Omental fat pad (tissue), 4 donors: ENCODE results near the gene NEDD8. TPM values are rescaled to one million over a fixed set of nuclear protein-coding genes. Genes with fewer than 3 reads are reported as not detected.
"Not testable (repeated sequence)": the region's sequence is repeated elsewhere in the genome, so short reads cannot be mapped to it uniquely, and the experiment has no call there.

ENCODE experiments used
- ATAC-seq: fragments of 150-250 bp; one replicate; pipeline ENCODE4 v1.9.1; 2016; ENCODE audit warnings: mild to moderate bottlenecking, moderate library complexity; ENCODE audit not compliant: low FRiP score
- DNase-seq: peaks from one replicate; pipeline ENCODE4 v3.0.0-alpha.2; 2019; ENCODE audit warnings: low spot score
- total RNA-seq, 4 donors: library from RNA; depleted of rRNA; stranded (reverse); fragments of >200 nt; gene quantifications; one replicate each; pipeline ENCODE4 v1.1.0, GENCODE V29; 2016
- TF ChIP-seq, protein P1 (sequence below), 3 donors: fragments of 450-650 bp; IDR thresholded peaks; one replicate each; pipeline ENCODE4 v1.5.1; 2016 to 2017; ENCODE audit warnings: antibody characterized with exemption in 3 of 3, mild to moderate bottlenecking in 3 of 3, moderate library complexity in 2 of 3

The NEDD8 gene
- total RNA-seq, 4 donors from 2014 or later = 98.4 to 184 (median 126) TPM

DNA sequence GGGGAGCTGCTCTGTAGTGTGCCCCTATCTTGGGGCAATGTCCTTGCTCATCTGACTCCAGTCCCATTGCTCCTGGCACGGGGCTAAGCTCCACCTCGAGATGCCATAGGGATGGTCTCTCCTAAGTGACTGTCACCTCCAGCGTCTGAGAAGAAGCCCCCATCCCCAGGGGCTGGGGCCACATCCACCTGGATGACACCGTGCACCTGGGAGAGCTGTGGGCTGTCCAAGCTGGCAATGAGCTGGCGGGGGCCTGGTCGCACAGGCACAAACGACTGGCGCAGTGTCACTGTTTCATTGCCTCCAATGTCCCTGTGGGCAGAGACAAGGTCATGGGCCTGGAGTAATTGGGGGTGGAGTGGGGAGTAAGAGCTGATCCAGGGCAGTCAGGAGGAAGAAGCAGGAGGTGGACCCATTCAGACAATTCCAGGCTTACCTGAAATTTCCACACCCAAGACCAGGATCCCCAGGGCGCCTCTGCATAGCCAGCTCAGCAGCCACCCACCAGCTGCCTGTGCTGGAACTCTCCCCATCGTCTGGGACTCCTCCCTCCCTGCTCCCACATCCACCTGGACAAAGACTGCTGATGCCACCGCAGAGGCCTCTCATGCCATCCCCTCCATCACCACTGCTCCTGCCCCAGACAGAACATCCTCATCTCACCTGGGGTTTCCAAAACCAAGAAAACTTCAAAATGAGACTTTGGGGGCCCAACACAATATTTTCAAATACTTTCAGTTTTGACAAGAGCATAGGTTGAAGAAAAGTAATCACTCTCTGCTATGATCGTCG is 17.3 kb upstream of the NEDD8 start:
- ATAC-seq (no peak), DNase-seq (no peak)
- TF ChIP-seq, protein P1, sequence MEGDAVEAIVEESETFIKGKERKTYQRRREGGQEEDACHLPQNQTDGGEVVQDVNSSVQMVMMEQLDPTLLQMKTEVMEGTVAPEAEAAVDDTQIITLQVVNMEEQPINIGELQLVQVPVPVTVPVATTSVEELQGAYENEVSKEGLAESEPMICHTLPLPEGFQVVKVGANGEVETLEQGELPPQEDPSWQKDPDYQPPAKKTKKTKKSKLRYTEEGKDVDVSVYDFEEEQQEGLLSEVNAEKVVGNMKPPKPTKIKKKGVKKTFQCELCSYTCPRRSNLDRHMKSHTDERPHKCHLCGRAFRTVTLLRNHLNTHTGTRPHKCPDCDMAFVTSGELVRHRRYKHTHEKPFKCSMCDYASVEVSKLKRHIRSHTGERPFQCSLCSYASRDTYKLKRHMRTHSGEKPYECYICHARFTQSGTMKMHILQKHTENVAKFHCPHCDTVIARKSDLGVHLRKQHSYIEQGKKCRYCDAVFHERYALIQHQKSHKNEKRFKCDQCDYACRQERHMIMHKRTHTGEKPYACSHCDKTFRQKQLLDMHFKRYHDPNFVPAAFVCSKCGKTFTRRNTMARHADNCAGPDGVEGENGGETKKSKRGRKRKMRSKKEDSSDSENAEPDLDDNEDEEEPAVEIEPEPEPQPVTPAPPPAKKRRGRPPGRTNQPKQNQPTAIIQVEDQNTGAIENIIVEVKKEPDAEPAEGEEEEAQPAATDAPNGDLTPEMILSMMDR (IDR thresholded peaks at IDR 0.05) = no peak

GRCh38 chr14:24247422-24247821 is 15.3 kb upstream of the NEDD8 start:
- TF ChIP-seq, protein P1 (IDR thresholded peaks at IDR 0.05) = no peak
- DNase-seq (no peak), ATAC-seq (no peak)

DNA sequence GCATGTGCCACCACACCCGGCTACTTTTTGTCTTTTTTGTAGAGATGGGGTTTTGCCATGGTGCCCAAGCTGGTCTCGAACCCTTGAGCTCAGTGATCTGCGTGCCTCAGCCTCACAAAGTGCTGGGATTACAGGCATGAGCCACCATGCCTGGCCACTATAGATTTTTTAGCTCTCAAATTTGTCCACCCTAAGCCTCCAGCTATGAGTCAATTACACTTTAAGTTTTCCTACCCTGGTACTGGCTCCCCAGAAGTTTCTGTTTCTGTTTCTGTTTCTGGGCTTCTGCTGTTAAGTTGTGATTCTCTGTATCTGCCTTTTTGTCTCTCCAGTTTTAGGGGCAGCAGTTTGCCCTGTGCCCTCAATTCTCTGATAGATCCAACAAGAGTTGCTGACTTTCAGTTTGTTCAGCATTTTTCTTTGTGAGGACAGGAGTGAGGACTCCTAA is 14.6 kb upstream of the NEDD8 start:
- TF ChIP-seq, protein P1 (IDR thresholded peaks at IDR 0.05) = no peak
- DNase-seq (no peak), ATAC-seq (no peak)

- not testable (repeated sequence) for ATAC-seq, DNase-seq
Measured at GRCh38 chr14:24245350-24245749, 13.2 kb upstream of the NEDD8 start.

DNA sequence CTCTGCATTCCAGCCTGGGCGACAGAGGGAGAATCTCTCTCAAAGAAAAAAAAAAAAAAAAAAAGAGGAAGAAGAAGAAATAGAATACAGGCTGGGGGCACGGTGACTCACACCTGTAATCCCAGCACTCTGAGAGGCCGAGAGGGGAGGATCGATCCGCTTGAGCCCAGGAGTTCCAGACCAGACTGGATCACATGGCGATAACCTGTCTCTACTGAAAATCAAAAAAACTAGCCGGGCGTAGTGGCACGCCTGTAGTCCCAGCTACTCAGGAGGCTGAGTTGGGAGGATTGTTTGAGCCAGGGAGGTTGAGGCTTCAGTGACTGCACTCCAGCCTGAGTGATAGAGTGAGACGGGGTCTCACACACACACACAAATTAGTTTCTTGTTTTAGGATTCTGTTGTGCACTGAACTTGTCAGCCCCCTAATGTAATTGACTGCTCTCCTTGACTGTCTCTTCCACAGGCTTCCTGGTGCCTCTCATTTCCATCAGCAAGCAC is 11.2 kb upstream of the NEDD8 start:
- ATAC-seq (no peak), DNase-seq (no peak)
- TF ChIP-seq, protein P1 (IDR thresholded peaks at IDR 0.05) = no peak

DNA sequence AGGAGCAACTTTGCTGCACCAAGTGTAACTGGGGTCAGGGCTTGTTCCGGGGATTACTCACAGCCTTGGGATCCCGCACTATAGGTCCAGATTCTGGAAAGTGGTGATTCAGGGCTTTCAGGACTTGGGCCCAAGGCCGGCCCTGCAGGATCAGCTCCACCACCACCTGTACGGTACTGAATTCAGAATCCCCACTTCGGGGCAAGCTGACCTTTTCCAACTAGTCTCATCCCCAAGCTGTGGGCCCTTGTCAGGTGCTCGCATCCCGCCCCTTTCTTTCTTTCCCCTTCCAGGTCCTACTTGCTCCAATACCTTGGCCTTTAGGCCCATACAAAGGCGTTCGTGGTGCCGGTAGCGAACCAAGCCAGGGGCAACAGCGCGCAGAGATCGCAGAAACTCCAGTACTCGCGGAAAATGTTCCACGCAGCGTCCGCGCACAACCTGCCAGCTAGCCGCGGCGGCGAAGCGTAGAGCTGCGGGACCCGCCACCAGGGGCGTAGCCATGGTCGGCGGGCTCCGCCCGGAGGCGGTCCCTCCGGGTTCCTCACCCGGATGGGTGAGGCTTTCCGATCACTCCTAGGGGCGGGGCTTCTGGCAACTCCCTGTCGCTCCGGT is 9.8 kb upstream of the NEDD8 start:
- ATAC-seq (peak; percentile 92), DNase-seq (peak; percentile 54)
- TF ChIP-seq, protein P1 (IDR thresholded peaks at IDR 0.05) = peak in 1 of 3 donors; percentile 81

DNA sequence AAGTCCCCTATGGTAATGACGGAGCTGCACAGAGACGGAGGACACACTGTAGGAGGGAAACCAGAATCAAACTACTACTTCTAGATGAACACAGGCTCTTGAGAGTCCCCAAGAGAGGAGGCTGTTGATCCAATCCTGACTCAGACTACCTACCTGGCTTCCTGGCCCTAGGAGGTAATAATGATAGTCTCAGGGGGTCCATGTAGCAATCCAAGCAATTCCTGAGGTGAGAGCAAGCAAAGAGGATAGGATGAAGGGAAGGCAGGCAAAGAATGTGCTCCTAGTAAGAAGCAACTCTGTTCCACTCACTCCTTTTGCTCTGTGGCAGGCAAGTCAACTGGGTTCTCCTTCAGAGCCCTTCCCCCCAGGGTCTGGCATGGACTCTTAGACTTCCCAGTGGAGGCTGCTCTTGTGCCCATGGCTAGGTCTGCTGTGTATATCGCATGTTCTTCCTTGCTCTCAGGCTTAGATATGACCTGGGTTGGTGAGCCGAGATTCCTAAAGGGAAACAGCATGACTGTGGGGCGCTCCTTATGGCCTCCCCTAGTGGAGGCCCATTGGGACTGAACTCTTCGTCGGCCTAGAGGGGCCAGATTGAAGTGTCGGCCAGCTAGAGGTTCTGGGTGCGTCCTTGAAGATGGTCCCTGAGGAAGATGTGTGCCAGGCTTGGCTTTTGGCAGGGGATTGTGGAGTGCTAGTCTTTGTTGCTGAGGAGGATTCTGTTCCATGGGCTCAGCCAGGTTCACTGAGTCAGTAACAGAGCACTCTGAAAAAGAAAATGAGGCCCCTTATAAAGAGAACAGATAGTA is 8.1 kb upstream of the NEDD8 start:
- DNase-seq = no peak
- TF ChIP-seq, protein P1 (IDR thresholded peaks at IDR 0.05) = no peak
- ATAC-seq = no peak
